Upper lobe of left lung (tissue), 4 donors: ENCODE results near the gene ERP44.
"Not testable (repeated sequence)": the region's sequence is repeated elsewhere in the genome, so short reads cannot be mapped to it uniquely, and the experiment has no call there.

Experiments used
- EP300 ChIP-seq, 4 donors: sonication (generic); formaldehyde crosslinking; IDR thresholded peaks; one replicate each; pipeline ENCODE4 v1.5.1; 2017; ENCODE audit warnings: antibody characterized with exemption in 4 of 4, control low read depth in 2 of 4
- POLR2A ChIP-seq, 4 donors: fragments of 450-650 bp; IDR thresholded peaks; one replicate each; pipeline ENCODE4 v1.5.1; 2016 to 2017; ENCODE audit warnings: antibody characterized with exemption in 4 of 4, mild to moderate bottlenecking in 2 of 4
- POLR2AphosphoS5 ChIP-seq, 2 donors: sonication (generic); formaldehyde crosslinking; IDR thresholded peaks; one replicate each; pipeline ENCODE4 v1.5.1; 2017; ENCODE audit warnings: antibody characterized with exemption in 2 of 2
- TF ChIP-seq, protein P1 (sequence below), 6 experiments: fragments of 450-650 bp in 4 of 6; fragments of 200-600 bp in 2 of 6; sonication (generic) in 2 of 6; IDR thresholded peaks; one replicate each; pipeline ENCODE4 v1.5.1; 2016 to 2019; ENCODE audit warnings: antibody characterized with exemption in 6 of 6

DNA sequence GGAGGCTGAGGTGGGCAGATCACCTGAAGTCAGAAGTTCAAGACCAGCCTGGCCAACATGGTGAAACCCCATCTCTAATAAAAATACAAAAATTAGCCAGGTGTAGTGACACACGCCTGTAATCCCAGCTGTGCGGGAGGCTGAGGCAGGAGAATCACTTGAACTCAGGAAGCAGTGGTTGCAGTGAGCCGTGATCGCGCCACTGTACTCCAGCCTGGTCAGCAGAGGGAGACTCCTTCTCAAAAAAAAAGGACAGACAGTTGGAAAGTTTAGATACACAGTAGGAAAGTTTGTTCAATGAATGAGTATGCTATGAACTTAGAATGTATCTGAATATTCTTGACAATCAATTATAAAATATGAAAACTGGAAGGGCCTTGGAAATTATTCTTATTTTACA lies 38.0 kb upstream of the ERP44 start:
- TF ChIP-seq, protein P1, sequence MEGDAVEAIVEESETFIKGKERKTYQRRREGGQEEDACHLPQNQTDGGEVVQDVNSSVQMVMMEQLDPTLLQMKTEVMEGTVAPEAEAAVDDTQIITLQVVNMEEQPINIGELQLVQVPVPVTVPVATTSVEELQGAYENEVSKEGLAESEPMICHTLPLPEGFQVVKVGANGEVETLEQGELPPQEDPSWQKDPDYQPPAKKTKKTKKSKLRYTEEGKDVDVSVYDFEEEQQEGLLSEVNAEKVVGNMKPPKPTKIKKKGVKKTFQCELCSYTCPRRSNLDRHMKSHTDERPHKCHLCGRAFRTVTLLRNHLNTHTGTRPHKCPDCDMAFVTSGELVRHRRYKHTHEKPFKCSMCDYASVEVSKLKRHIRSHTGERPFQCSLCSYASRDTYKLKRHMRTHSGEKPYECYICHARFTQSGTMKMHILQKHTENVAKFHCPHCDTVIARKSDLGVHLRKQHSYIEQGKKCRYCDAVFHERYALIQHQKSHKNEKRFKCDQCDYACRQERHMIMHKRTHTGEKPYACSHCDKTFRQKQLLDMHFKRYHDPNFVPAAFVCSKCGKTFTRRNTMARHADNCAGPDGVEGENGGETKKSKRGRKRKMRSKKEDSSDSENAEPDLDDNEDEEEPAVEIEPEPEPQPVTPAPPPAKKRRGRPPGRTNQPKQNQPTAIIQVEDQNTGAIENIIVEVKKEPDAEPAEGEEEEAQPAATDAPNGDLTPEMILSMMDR (IDR thresholded peaks at IDR 0.05): not testable (repeated sequence)
- TF ChIP-seq POLR2A, EP300, POLR2AphosphoS5 (IDR thresholded peaks at IDR 0.05): not testable (repeated sequence)
